GM23338 (cell line): Measurements from ENCODE around the gene MRPL34. TPM values are rescaled to one million over a fixed set of nuclear protein-coding genes. Genes with fewer than 3 reads are reported as not detected.

Experiments used
- ATAC-seq: fragments of 200-7000 bp; cut with Tn5 transposase; 3 replicates; pipeline ENCODE4 v1.9.1; 2020
- DNase-seq: peaks from one replicate; pipeline ENCODE4 v3.0.0-alpha.2; 2015; ENCODE audit warnings: low spot score
- H2AFZ ChIP-seq: fragments of 200-600 bp; sonication (generic); 2 replicates; pipeline ENCODE4 v1.8.0; 2016; ENCODE audit warnings: antibody characterized with exemption, mild to moderate bottlenecking, moderate library complexity
- H3F3A ChIP-seq: fragments of 200-600 bp; sonication (generic); replicated peaks from 2 replicates; pipeline ENCODE4 v1.8.0; 2017; ENCODE audit warnings: antibody characterized with exemption, mixed run types, low read depth
- H3K27ac ChIP-seq: fragments of 200-600 bp; sonication (generic); 2 replicates; pipeline ENCODE4 v1.6.1; 2016; ENCODE audit warnings: low read depth
- H3K27me3 ChIP-seq: fragments of 200-600 bp; sonication (generic); 2 replicates; pipeline ENCODE4 v1.8.0; 2016; ENCODE audit warnings: mild to moderate bottlenecking, mixed run types, moderate library complexity; ENCODE audit not compliant: insufficient read depth
- H3K36me3 ChIP-seq: fragments of 200-600 bp; sonication (generic); 2 replicates; pipeline ENCODE4 v1.8.0; 2016; ENCODE audit warnings: mild to moderate bottlenecking; ENCODE audit not compliant: insufficient read depth
- H3K4me1 ChIP-seq: fragments of 200-600 bp; sonication (generic); 2 replicates; pipeline ENCODE4 v1.8.0; 2016; ENCODE audit warnings: mild to moderate bottlenecking, moderate library complexity; ENCODE audit not compliant: insufficient read depth
- H3K4me2 ChIP-seq: fragments of 200-600 bp; sonication (generic); 2 replicates; pipeline ENCODE4 v1.7.1; 2017; ENCODE audit warnings: mixed run types
- H3K4me3 ChIP-seq: fragments of 200-600 bp; sonication (generic); 2 replicates; pipeline ENCODE4 v1.6.1; 2016; ENCODE audit warnings: mixed run types
- H3K79me2 ChIP-seq: fragments of 200-600 bp; sonication (generic); replicated peaks from 2 replicates; pipeline ENCODE4 v1.8.0; 2017; ENCODE audit warnings: mild to moderate bottlenecking; ENCODE audit not compliant: insufficient read depth
- H3K9me2 ChIP-seq: fragments of 200-600 bp; sonication (generic); 2 replicates; pipeline ENCODE4 v1.8.0; 2017; ENCODE audit not compliant: insufficient read depth
- H4K20me1 ChIP-seq: fragments of 200-600 bp; sonication (generic); replicated peaks from 2 replicates; pipeline ENCODE4 v1.8.0; 2017; ENCODE audit warnings: mild to moderate bottlenecking; ENCODE audit not compliant: insufficient read depth
- H3K27ac Mint-ChIP-seq: 2 replicates; pipeline ENCODE4 v1.8.0; 2020; ENCODE audit warnings: inconsistent platforms, mild to moderate bottlenecking, moderate library complexity, mixed read lengths
- H3K27me3 Mint-ChIP-seq: 3 replicates; pipeline ENCODE4 v1.8.0; 2022; ENCODE audit warnings: low read depth, mild to moderate bottlenecking, moderate library complexity, mixed read lengths, inconsistent platforms; ENCODE audit not compliant: insufficient read depth, poor library complexity
- H3K36me3 Mint-ChIP-seq: 3 replicates; pipeline ENCODE4 v1.8.0; 2021; ENCODE audit warnings: low read depth, mild to moderate bottlenecking, inconsistent platforms, moderate library complexity, mixed read lengths
- H3K4me1 Mint-ChIP-seq: 3 replicates; pipeline ENCODE4 v1.8.0; 2020; ENCODE audit warnings: mild to moderate bottlenecking, inconsistent platforms, mixed read lengths
- H3K4me3 Mint-ChIP-seq: 3 replicates; pipeline ENCODE4 v1.8.0; 2021; ENCODE audit warnings: moderate library complexity, mild to moderate bottlenecking, inconsistent platforms, mixed read lengths
- H3K9me3 Mint-ChIP-seq: 3 replicates; pipeline ENCODE4 v1.8.0; 2020; ENCODE audit warnings: moderate library complexity, mild to moderate bottlenecking, inconsistent platforms, mixed read lengths
- CREB1 ChIP-seq: fragments of 250-450 bp; sonication (Bioruptor Pico); IDR thresholded peaks from 2 replicates; pipeline ENCODE4 v1.5.0; 2020; ENCODE audit warnings: low read depth, mild to moderate bottlenecking, moderate library complexity
- EZH2 ChIP-seq: fragments of 200-600 bp; sonication (generic); IDR thresholded peaks from one replicate; pipeline ENCODE4 v1.8.0; 2017; ENCODE audit warnings: antibody characterized with exemption, mild to moderate bottlenecking, low read depth; ENCODE audit not compliant: unreplicated experiment
- EZH2phosphoT487 ChIP-seq: fragments of 200-600 bp; sonication (generic); IDR thresholded peaks from one replicate; pipeline ENCODE4 v1.8.1; 2018; ENCODE audit warnings: antibody characterized with exemption; ENCODE audit not compliant: unreplicated experiment
- NANOG ChIP-seq: IDR thresholded peaks from 2 replicates; pipeline ENCODE4 v1.6.1; 2016; ENCODE audit warnings: antibody characterized with exemption, borderline replicate concordance
- POLR2AphosphoS5 ChIP-seq: IDR thresholded peaks from 2 replicates; pipeline ENCODE4 v1.6.1; 2016; ENCODE audit warnings: antibody characterized with exemption, low read depth
- STAT1 ChIP-seq: IDR thresholded peaks from one replicate; pipeline ENCODE4 v1.6.1; 2016; ENCODE audit warnings: antibody characterized with exemption; ENCODE audit not compliant: unreplicated experiment
- ZNF114 ChIP-seq: fragments of 250-450 bp; sonication (Bioruptor Pico); IDR thresholded peaks from 2 replicates; pipeline ENCODE4 v1.5.0; 2020; ENCODE audit warnings: mild to moderate bottlenecking, moderate library complexity
- ZNF462 ChIP-seq: fragments of 250-450 bp; sonication (Bioruptor Pico); IDR thresholded peaks from 2 replicates; pipeline ENCODE4 v1.5.0; 2020; ENCODE audit warnings: mild to moderate bottlenecking, moderate library complexity
- polyA plus RNA-seq: library from polyadenylated mRNA; unstranded; fragments of >200 nt; fragmentation: Nextera tagmentation; extraction: Ambion mirVana; gene quantifications from 2 replicates; pipeline ENCODE4 v1.2.1, GENCODE V29; 2016
- total RNA-seq: library from RNA; depleted of rRNA; stranded (reverse); fragments of >200 nt; shearing (Covaris generic); gene quantifications from 2 replicates; pipeline ENCODE4 v1.2.3, GENCODE V29; 2014
- TF ChIP-seq, protein P1 (sequence below), 2 experiments: fragments of 200-600 bp in 1 of 2; sonication (generic) in 1 of 2; conservative IDR thresholded peaks; 2 replicates each; pipeline versions ENCODE4 v1.5.1 to v1.6.1; 2016 to 2017; ENCODE audit warnings: antibody characterized with exemption in 2 of 2, low read depth in 2 of 2, mild to moderate bottlenecking in 2 of 2, moderate library complexity in 1 of 2
- TF ChIP-seq, protein P2 (sequence below): IDR thresholded peaks from one replicate; pipeline ENCODE4 v1.6.1; 2018; ENCODE audit warnings: antibody characterized with exemption; ENCODE audit not compliant: unreplicated experiment

Gene MRPL34
- total and polyA plus RNA-seq, 2 experiments from 2014 or later = 59.9 to 266 TPM

DNA sequence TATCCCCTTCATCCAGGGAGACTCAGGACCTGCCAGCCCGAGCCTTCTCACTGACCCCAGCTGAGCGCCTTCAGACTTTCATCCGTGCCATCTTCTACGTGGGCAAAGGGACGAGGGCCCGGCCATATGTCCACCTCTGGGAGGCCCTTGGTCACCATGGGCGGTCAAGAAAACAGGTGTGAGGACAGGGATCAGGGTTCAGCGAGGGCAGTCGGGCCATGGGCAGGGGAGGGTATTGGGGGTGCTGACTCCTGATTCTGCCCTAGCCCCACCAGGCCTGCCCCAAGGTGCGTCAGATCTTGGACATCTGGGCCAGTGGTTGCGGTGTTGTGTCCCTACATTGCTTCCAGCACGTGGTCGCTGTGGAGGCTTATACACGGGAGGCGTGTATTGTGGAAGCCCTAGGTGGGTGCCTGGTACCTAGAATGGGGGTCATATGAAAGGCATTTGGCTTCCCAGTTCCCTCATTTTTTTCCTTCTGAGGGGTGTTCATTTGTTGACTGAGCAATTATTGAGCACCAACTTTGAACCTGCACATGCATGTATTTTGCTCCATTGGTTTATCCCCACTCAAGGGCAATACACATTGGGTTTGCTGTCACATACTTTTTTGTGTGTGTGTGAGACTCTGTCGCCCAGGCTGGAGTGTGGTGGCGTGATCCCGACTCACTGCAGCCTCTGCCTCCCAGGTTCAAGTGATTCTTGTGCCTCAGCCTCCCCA is 20.1 kb upstream of the MRPL34 start:
- peaks cover 25% of the 10 kb centered on the region for H3K36me3 Mint-ChIP-seq
- H4K20me1 ChIP-seq = peaks cover 4% of the 10 kb centered on the region; the same call in 1 of the 2 replicates
- H3K36me3 ChIP-seq = no peaks in the 10 kb centered on the region
- H3K4me3 ChIP-seq = no peak overlapping the region
- no peak overlapping the region for H3K4me2 ChIP-seq
- H3K4me3 Mint-ChIP-seq = no peak overlapping the region
- no peak for TF ChIP-seq STAT1
- no peak for TF ChIP-seq CREB1 (CRISPR knock-in tag)
- TF ChIP-seq ZNF114 (CRISPR knock-in tag) = no peak
- no peak for TF ChIP-seq EZH2
- TF ChIP-seq NANOG = no peak
- TF ChIP-seq, protein P1, sequence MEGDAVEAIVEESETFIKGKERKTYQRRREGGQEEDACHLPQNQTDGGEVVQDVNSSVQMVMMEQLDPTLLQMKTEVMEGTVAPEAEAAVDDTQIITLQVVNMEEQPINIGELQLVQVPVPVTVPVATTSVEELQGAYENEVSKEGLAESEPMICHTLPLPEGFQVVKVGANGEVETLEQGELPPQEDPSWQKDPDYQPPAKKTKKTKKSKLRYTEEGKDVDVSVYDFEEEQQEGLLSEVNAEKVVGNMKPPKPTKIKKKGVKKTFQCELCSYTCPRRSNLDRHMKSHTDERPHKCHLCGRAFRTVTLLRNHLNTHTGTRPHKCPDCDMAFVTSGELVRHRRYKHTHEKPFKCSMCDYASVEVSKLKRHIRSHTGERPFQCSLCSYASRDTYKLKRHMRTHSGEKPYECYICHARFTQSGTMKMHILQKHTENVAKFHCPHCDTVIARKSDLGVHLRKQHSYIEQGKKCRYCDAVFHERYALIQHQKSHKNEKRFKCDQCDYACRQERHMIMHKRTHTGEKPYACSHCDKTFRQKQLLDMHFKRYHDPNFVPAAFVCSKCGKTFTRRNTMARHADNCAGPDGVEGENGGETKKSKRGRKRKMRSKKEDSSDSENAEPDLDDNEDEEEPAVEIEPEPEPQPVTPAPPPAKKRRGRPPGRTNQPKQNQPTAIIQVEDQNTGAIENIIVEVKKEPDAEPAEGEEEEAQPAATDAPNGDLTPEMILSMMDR (conservative IDR thresholded peaks at IDR 0.05; ENCODE audit: low read depth in 2 of 2) = no peak
- TF ChIP-seq, protein P2, sequence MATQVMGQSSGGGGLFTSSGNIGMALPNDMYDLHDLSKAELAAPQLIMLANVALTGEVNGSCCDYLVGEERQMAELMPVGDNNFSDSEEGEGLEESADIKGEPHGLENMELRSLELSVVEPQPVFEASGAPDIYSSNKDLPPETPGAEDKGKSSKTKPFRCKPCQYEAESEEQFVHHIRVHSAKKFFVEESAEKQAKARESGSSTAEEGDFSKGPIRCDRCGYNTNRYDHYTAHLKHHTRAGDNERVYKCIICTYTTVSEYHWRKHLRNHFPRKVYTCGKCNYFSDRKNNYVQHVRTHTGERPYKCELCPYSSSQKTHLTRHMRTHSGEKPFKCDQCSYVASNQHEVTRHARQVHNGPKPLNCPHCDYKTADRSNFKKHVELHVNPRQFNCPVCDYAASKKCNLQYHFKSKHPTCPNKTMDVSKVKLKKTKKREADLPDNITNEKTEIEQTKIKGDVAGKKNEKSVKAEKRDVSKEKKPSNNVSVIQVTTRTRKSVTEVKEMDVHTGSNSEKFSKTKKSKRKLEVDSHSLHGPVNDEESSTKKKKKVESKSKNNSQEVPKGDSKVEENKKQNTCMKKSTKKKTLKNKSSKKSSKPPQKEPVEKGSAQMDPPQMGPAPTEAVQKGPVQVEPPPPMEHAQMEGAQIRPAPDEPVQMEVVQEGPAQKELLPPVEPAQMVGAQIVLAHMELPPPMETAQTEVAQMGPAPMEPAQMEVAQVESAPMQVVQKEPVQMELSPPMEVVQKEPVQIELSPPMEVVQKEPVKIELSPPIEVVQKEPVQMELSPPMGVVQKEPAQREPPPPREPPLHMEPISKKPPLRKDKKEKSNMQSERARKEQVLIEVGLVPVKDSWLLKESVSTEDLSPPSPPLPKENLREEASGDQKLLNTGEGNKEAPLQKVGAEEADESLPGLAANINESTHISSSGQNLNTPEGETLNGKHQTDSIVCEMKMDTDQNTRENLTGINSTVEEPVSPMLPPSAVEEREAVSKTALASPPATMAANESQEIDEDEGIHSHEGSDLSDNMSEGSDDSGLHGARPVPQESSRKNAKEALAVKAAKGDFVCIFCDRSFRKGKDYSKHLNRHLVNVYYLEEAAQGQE = no peak
- no peak for TF ChIP-seq EZH2phosphoT487
- TF ChIP-seq POLR2AphosphoS5 = no peak
- peaks cover 2% of the 10 kb centered on the region for H3K4me1 Mint-ChIP-seq
- H3K9me3 Mint-ChIP-seq = no peaks in the 10 kb centered on the region
- H3K27ac Mint-ChIP-seq = no peak overlapping the region
- no peaks in the 10 kb centered on the region for H3K9me2 ChIP-seq
- no peak overlapping the region for H3K27ac ChIP-seq
- no peak for ATAC-seq
- H3K4me1 ChIP-seq = no peaks in the 10 kb centered on the region
- peaks cover 9% of the 10 kb centered on the region for H3K27me3 Mint-ChIP-seq
- peaks cover 24% of the 10 kb centered on the region for H3F3A ChIP-seq
- H3K27me3 ChIP-seq = peaks cover 6% of the 10 kb centered on the region; the same call in 1 of the 2 replicates
- no peak for DNase-seq
- H3K79me2 ChIP-seq = no peaks in the 10 kb centered on the region
- no peak overlapping the region for H2AFZ ChIP-seq

- no peak overlapping the region for H2AFZ ChIP-seq
- Mint-ChIP-seq H3K4me3 (no peak overlapping the region), H3K4me1 (peaks cover 2% of the 10 kb centered on the region), H3K27me3 (peaks cover 9% of the 10 kb centered on the region), H3K36me3 (peaks cover 25% of the 10 kb centered on the region), H3K27ac (no peak overlapping the region), H3K9me3 (no peaks in the 10 kb centered on the region)
- H3F3A ChIP-seq = peaks cover 20% of the 10 kb centered on the region
- H3K36me3 ChIP-seq = no peaks in the 10 kb centered on the region
- H3K27me3 ChIP-seq = peaks cover 6% of the 10 kb centered on the region; the same call in 1 of the 2 replicates
- no peaks in the 10 kb centered on the region for H3K4me1 ChIP-seq
- peaks cover 4% of the 10 kb centered on the region; the same call in 1 of the 2 replicates for H4K20me1 ChIP-seq
- DNase-seq = no peak
- H3K27ac ChIP-seq = no peak overlapping the region
- no peak overlapping the region for H3K4me3 ChIP-seq
- no peaks in the 10 kb centered on the region for H3K9me2 ChIP-seq
- no peaks in the 10 kb centered on the region for H3K79me2 ChIP-seq
- ATAC-seq = no peak
- H3K4me2 ChIP-seq = no peak overlapping the region
- TF ChIP-seq STAT1 = no peak
- no peak for TF ChIP-seq ZNF462 (CRISPR knock-in tag)
- no peak for TF ChIP-seq POLR2AphosphoS5
- no peak for TF ChIP-seq EZH2
Measured at GRCh38 chr19:17286263-17286662, 19.4 kb upstream of the MRPL34 start.
